ENCODE measurements around the gene BCL11B. TPM values are rescaled to one million over a fixed set of nuclear protein-coding genes. Genes with fewer than 3 reads are reported as not detected.

Gene BCL11B
- total and polyA plus RNA-seq, 4 experiments from 2014 or later, result 2.6 to 165 (median 87.3) TPM

DNA sequence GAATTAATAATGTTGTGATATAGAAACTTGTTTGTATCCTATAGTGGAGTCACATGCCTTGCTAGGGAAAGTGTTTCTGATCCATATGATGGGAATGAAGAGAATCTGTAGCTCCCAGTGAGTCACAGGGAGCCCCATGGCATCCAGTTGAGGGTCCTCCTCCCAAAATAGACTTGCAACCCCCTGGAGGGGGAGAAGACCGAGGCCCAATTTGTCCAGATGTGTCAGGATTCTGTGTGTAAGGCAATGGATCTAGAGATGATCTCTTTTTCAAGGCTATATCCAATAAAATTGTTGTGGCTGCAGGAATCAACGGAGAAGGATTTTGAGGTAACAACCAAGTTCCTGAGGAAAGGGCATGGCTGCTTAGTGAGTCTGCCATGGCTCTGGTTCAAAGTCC lies 121.8 kb downstream of the BCL11B start:
- Mint-ChIP-seq H3K4me3 (no peak overlapping the region), H3K4me1 (peaks cover 0 to 2% (median under 1%) of the 10 kb centered on the region in 4 donors), H3K36me3 (no peaks in the 10 kb centered on the region), H3K27me3 (no peaks in the 10 kb centered on the region), H3K9me3 (peaks cover 0 to 3% (median 0%) of the 10 kb centered on the region in 8 donors), H3K27ac (no peak overlapping the region)
- ChIA-PET CTCF (ENCODE audit: partially characterized antibody) (no interaction called here), POLR2A (ENCODE audit: partially characterized antibody) (no interaction called here)
- no peak for DNase-seq
- no peak overlapping the region for H3K4me3 ChIP-seq (ENCODE audit: low read length in 2 of 2)
- intact Hi-C loops (cut with micrococcal nuclease), result no loop called here
- no peaks in the 10 kb centered on the region for H3K36me3 ChIP-seq (ENCODE audit: insufficient read depth, low read length)
- no peaks in the 10 kb centered on the region for H3K4me1 ChIP-seq (ENCODE audit: insufficient read depth, low read length)
- no peaks in the 10 kb centered on the region for H3K9me3 ChIP-seq (ENCODE audit: control insufficient read depth in 1 of 2, low read length in 2 of 2)
- H3K27me3 ChIP-seq (ENCODE audit: insufficient read depth, low read length), result no peaks in the 10 kb centered on the region
- no peak overlapping the region for H3K27ac ChIP-seq (ENCODE audit: low read depth, low read length)

DNA sequence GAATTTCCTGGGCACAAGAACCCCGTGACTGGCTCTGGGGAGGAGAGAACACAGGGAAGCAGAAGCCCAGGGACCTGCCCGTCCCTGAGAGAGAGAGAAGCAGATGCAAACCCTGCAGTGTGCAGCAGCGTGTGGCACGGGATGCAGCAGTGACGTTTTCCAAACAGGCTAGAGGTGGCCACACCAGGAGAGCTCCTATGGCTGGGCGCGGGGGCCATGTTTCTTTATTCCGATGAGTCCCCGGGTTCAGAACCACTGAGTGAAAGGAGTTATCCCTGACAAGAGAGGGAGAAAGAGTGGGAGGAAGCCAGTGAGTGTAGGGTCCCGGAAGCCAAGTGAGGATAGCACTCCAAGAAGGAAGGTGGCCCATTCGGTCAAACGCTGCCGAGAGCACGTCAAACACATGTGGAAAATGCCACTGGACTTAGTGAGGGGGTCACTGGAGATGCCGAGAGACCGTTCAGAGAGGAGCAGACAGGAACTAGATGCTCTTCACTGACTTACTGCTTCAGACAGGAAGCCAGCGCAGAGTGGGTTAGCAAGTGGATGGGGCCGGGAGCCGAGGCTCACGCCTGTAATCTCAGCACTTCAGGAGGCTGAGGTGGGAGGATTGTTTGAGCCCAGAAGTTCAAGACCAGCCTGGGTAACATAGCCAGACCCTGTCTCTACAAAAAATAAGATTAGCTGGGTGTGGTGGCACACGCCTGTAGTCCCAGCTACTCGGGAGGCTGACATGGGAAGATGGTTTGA lies 123.0 kb downstream of the BCL11B start:
- POLR2A ChIA-PET (ENCODE audit: partially characterized antibody), result no interaction called here
- CTCF ChIA-PET (ENCODE audit: partially characterized antibody), result no interaction called here
- no peak for DNase-seq

DNA sequence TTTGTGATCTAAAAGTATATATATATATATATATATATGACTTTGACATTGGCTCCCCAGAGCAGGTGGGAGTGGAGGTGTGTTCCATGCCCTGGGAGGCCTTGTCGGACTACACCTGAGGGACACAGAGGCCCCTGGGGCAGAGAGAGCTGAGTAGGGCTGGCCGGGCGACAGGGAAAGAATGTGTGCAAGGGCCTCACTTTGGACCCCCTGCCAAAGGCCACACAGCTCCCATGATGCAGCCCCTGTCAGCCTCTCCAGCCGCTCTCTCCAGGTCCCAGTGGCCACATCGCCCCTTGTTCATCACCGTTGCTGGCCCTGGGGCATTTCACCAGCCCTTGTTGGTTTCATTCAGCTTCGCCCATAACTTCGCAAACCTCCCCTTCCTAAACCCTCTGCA lies 123.9 kb downstream of the BCL11B start:
- H3K27ac Mint-ChIP-seq, result peak overlapping the region in 1 of 7 donors; percentile 52
- DNase-seq, result no peak
- POLR2A ChIA-PET (ENCODE audit: partially characterized antibody), result interaction anchor here (1.0 kb wide), 1 partner anchor 41 kb away, joined by 3 read pairs; no protein-coding TSS in a partner anchor
- Histone ChIP-seq H3K4me1 (ENCODE audit: insufficient read depth, low read length) (no peaks in the 10 kb centered on the region), H3K9me3 (ENCODE audit: control insufficient read depth in 1 of 2, low read length in 2 of 2) (no peaks in the 10 kb centered on the region), H3K27me3 (ENCODE audit: insufficient read depth, low read length) (no peaks in the 10 kb centered on the region), H3K36me3 (ENCODE audit: insufficient read depth, low read length) (no peaks in the 10 kb centered on the region), H3K4me3 (ENCODE audit: low read length in 2 of 2) (no peak overlapping the region), H3K27ac (ENCODE audit: low read depth, low read length) (no peak overlapping the region)
- H3K4me1 Mint-ChIP-seq, result peaks cover 0 to 2% (median under 1%) of the 10 kb centered on the region in 4 donors
- CTCF ChIA-PET (ENCODE audit: partially characterized antibody), result no interaction called here
- H3K27me3 Mint-ChIP-seq, result no peaks in the 10 kb centered on the region
- intact Hi-C loops (cut with micrococcal nuclease), result no loop called here
- no peak overlapping the region for H3K4me3 Mint-ChIP-seq
- no peaks in the 10 kb centered on the region for H3K36me3 Mint-ChIP-seq
- H3K9me3 Mint-ChIP-seq, result peaks cover 0 to 3% (median 0%) of the 10 kb centered on the region in 8 donors

More for the DNA sequence above, 123.0 kb downstream of the BCL11B start:
- Histone ChIP-seq H3K27ac (ENCODE audit: low read depth, low read length) (no peak overlapping the region), H3K9me3 (ENCODE audit: control insufficient read depth in 1 of 2, low read length in 2 of 2) (no peaks in the 10 kb centered on the region), H3K4me3 (ENCODE audit: low read length in 2 of 2) (no peak overlapping the region), H3K27me3 (ENCODE audit: insufficient read depth, low read length) (no peaks in the 10 kb centered on the region), H3K4me1 (ENCODE audit: insufficient read depth, low read length) (no peaks in the 10 kb centered on the region), H3K36me3 (ENCODE audit: insufficient read depth, low read length) (no peaks in the 10 kb centered on the region)
- Mint-ChIP-seq H3K9me3 (peaks cover 0 to 3% (median 0%) of the 10 kb centered on the region in 8 donors), H3K36me3 (no peaks in the 10 kb centered on the region), H3K27me3 (no peaks in the 10 kb centered on the region), H3K27ac (peak overlapping the region in 2 of 7 donors; percentile 60 to 66), H3K4me1 (peaks cover 0 to 2% (median under 1%) of the 10 kb centered on the region in 4 donors), H3K4me3 (no peak overlapping the region)
- intact Hi-C loops (cut with micrococcal nuclease), result no loop called here

DNA sequence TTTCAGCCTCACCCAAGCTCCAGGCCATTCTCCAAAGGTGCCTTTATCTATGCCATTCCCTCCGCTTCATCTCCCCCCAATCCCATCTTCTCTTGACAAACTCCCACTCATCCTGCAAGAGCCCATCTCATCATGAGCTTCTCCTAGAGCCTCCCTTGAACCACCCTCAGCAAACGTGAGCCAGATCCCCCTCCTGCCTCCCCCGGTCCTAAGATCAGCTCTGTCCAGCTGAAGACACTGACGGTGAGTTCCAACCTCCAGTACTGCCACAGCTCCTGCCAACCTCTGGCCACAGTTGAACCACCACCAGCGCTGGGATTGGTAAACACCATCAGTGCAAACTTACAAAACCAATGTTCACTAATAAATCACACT lies 124.6 kb downstream of the BCL11B start:
- H3K27ac Mint-ChIP-seq, result no peak overlapping the region
- Histone ChIP-seq H3K27ac (ENCODE audit: low read depth, low read length) (no peak overlapping the region), H3K9me3 (ENCODE audit: control insufficient read depth in 1 of 2, low read length in 2 of 2) (no peaks in the 10 kb centered on the region), H3K27me3 (ENCODE audit: insufficient read depth, low read length) (no peaks in the 10 kb centered on the region), H3K36me3 (ENCODE audit: insufficient read depth, low read length) (no peaks in the 10 kb centered on the region), H3K4me3 (ENCODE audit: low read length in 2 of 2) (no peak overlapping the region), H3K4me1 (ENCODE audit: insufficient read depth, low read length) (no peaks in the 10 kb centered on the region)
- CTCF ChIA-PET (ENCODE audit: partially characterized antibody), result no interaction called here
- peaks cover 0 to 3% (median 0%) of the 10 kb centered on the region in 8 donors for H3K9me3 Mint-ChIP-seq
- intact Hi-C loops (cut with micrococcal nuclease), result no loop called here
- no peaks in the 10 kb centered on the region for H3K27me3 Mint-ChIP-seq
- no peaks in the 10 kb centered on the region for H3K36me3 Mint-ChIP-seq
- no peak for DNase-seq
- H3K4me3 Mint-ChIP-seq, result no peak overlapping the region
- peaks cover 0 to 2% (median under 1%) of the 10 kb centered on the region in 4 donors for H3K4me1 Mint-ChIP-seq
- POLR2A ChIA-PET (ENCODE audit: partially characterized antibody), result no interaction called here

DNA sequence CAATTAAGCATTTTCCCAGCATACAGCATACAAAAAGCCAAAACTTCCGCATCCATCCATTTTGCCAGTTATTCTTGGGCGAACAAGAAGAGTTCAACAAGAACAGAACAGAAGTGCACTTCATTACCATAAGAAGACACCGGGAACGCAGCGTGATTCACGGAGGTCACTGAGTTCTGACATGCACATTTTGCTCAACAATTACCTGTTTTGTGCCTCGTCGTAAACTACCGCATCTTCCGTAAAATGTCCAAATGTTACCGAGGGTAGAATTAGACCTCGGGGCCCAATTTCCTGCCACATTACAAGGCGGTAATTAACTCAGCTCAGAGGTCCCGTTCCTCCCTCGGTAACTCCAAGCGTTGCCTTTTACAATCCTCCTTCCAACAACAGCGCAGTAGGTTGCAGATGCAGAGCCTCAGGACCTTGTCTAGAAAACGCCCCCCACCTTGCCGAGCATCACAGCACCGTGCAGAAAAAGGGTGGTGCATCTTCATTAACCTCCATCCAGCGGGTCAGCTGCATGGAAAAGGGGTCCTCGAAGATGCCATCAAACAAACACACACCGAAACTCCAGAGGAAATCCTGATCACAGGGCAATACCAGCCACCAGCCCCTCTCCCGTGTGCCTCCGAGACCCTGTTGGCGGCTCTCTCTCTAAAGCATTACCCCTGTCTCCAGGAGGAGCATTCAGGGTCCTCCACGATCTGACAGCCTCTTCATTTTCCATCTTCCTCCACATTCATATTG lies 125.2 kb downstream of the BCL11B start:
- Histone ChIP-seq H3K27me3 (ENCODE audit: insufficient read depth, low read length) (no peaks in the 10 kb centered on the region), H3K4me1 (ENCODE audit: insufficient read depth, low read length) (no peaks in the 10 kb centered on the region), H3K27ac (ENCODE audit: low read depth, low read length) (no peak overlapping the region), H3K36me3 (ENCODE audit: insufficient read depth, low read length) (no peaks in the 10 kb centered on the region), H3K9me3 (ENCODE audit: control insufficient read depth in 1 of 2, low read length in 2 of 2) (no peaks in the 10 kb centered on the region), H3K4me3 (ENCODE audit: low read length in 2 of 2) (no peak overlapping the region)
- CTCF ChIA-PET (ENCODE audit: partially characterized antibody), result interaction anchor here (1.0 kb wide), 1 partner anchor 120 kb away, joined by 3 read pairs; no protein-coding TSS in a partner anchor
- intact Hi-C loops (cut with micrococcal nuclease), result no loop called here
- H3K27ac Mint-ChIP-seq, result no peak overlapping the region
- DNase-seq, result no peak
- no peak overlapping the region for H3K4me3 Mint-ChIP-seq
- H3K36me3 Mint-ChIP-seq, result no peaks in the 10 kb centered on the region
- H3K4me1 Mint-ChIP-seq, result peaks cover 0 to 2% (median under 1%) of the 10 kb centered on the region in 4 donors
- peaks cover 0 to 3% (median 0%) of the 10 kb centered on the region in 8 donors for H3K9me3 Mint-ChIP-seq
- POLR2A ChIA-PET (ENCODE audit: partially characterized antibody), result no interaction called here
- H3K27me3 Mint-ChIP-seq, result no peaks in the 10 kb centered on the region

DNA sequence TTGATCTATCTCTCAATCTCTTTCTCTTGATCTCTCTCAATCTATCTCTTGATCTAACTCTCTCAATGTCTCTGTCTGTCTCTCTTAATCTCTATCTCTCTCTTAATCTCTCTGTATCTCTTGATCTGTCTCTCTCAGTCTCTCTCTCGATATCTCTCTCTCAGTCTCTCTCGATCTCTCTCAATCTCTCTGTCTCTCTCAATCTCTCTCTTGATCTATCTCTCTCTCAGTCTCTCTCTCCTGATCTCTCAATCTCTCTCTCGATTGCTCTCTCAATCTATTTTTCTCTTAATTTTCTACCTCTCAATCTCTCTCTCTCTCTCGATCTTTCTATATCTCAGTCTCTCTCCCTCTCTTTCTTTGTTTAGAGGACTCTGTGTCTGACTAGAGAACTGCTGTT lies 126.7 kb downstream of the BCL11B start:
- H3K27me3 Mint-ChIP-seq, result no peaks in the 10 kb centered on the region

DNA sequence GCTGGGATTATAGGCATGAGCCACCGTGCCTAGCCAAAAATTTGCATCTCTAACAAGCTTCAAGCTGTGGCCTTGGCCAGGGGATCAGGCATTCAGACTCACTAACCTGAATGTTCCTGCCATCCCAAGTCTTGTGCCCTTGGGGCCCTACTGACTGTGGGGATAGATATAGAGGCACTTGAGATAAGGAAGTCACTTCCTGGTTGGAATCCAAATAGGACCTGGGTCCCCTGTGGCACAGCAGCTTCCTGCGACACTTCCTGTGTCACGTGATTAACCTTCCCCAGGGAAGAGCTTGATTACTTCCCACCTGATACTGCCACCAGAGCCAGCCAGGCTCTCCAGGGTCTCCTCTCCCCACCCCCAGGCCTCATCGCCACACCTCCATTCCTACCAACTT lies 128.2 kb downstream of the BCL11B start:
- H3K36me3 ChIP-seq (ENCODE audit: insufficient read depth, low read length), result no peaks in the 10 kb centered on the region
- H3K27me3 ChIP-seq (ENCODE audit: insufficient read depth, low read length), result no peaks in the 10 kb centered on the region
- H3K27ac ChIP-seq (ENCODE audit: low read depth, low read length), result no peak overlapping the region
- no peaks in the 10 kb centered on the region for H3K4me1 ChIP-seq (ENCODE audit: insufficient read depth, low read length)
- Mint-ChIP-seq H3K4me3 (no peak overlapping the region), H3K36me3 (no peaks in the 10 kb centered on the region), H3K4me1 (peaks cover 0 to 4% (median under 1%) of the 10 kb centered on the region in 4 donors), H3K27me3 (no peaks in the 10 kb centered on the region), H3K9me3 (peaks cover 0 to 2% (median 0%) of the 10 kb centered on the region in 8 donors), H3K27ac (no peak overlapping the region)
- H3K9me3 ChIP-seq (ENCODE audit: control insufficient read depth in 1 of 2, low read length in 2 of 2), result no peaks in the 10 kb centered on the region
- ChIA-PET POLR2A (ENCODE audit: partially characterized antibody) (no interaction called here), CTCF (ENCODE audit: partially characterized antibody) (no interaction called here)
- DNase-seq, result no peak
- intact Hi-C loops (cut with micrococcal nuclease), result no loop called here
- no peak overlapping the region for H3K4me3 ChIP-seq (ENCODE audit: low read length in 2 of 2)

More for the DNA sequence above, 126.7 kb downstream of the BCL11B start:
- no peak overlapping the region for H3K4me3 Mint-ChIP-seq
- Histone ChIP-seq H3K9me3 (ENCODE audit: control insufficient read depth in 1 of 2, low read length in 2 of 2) (no peaks in the 10 kb centered on the region), H3K4me1 (ENCODE audit: insufficient read depth, low read length) (no peaks in the 10 kb centered on the region), H3K27ac (ENCODE audit: low read depth, low read length) (no peak overlapping the region), H3K36me3 (ENCODE audit: insufficient read depth, low read length) (no peaks in the 10 kb centered on the region), H3K27me3 (ENCODE audit: insufficient read depth, low read length) (no peaks in the 10 kb centered on the region), H3K4me3 (ENCODE audit: low read length in 2 of 2) (no peak overlapping the region)
- H3K27ac Mint-ChIP-seq, result no peak overlapping the region
- CTCF ChIA-PET (ENCODE audit: partially characterized antibody), result no interaction called here
- DNase-seq, result no peak
- H3K4me1 Mint-ChIP-seq, result peaks cover 0 to 2% (median under 1%) of the 10 kb centered on the region in 4 donors
- POLR2A ChIA-PET (ENCODE audit: partially characterized antibody), result no interaction called here
- intact Hi-C loops (cut with micrococcal nuclease), result no loop called here
- no peaks in the 10 kb centered on the region for H3K36me3 Mint-ChIP-seq
- peaks cover 0 to 2% (median 0%) of the 10 kb centered on the region in 8 donors for H3K9me3 Mint-ChIP-seq
